ENCODE data around the gene NRG3. TPM values are rescaled to one million over a fixed set of nuclear protein-coding genes. Genes with fewer than 3 reads are reported as not detected.

The NRG3 gene
- total and polyA plus RNA-seq, 2 of the 4 experiments (the other 2 are of a cell fraction): not detected

- H4K20me1 ChIP-seq (ENCODE audit: insufficient read depth, low read length): no peaks in the 10 kb centered on the region
- no TSS peak for BruUV-seq (replicated peaks)
- dilution Hi-C loops (cut with HindIII; ENCODE audit: low sequenced_read_pairs, unreplicated experiment): no loop called here
- H2AFZ ChIP-seq (replicated peaks; ENCODE audit: low read length, poor library complexity): no peak overlapping the region
- H2BK15ac ChIP-seq (ENCODE audit: low read depth, low read length): no peak overlapping the region
- no peaks in the 10 kb centered on the region for H3K79me1 ChIP-seq (ENCODE audit: low read depth in 1 of 2, low read length in 2 of 2)
- H3K27ac ChIP-seq (ENCODE audit: insufficient read depth, low read length): no peak overlapping the region
- no peak overlapping the region for H2AK9ac ChIP-seq (replicated peaks; ENCODE audit: low read depth, low read length, poor library complexity)
- H3K4ac ChIP-seq (ENCODE audit: low read depth, low read length): no peak overlapping the region
- ChIA-PET CTCF (no interaction called here), POLR2A (ENCODE audit: unreplicated experiment) (no interaction called here)
- H3K4me3 ChIP-seq (ENCODE audit: insufficient read depth, low read depth, low read length): no peak overlapping the region
- DNase-seq (no peak), ATAC-seq (ENCODE audit: low read depth) (no peak)
- TF ChIP-seq MAZ (IDR thresholded peaks at IDR 0.05; ENCODE audit: borderline replicate concordance, low read depth, low read length) (no peak), NFE2L2 (IDR thresholded peaks at IDR 0.05; ENCODE audit: low read depth, low read length) (no peak), FOS (IDR thresholded peaks at IDR 0.05; ENCODE audit: low read depth, low read length) (no peak), RAD21 (IDR thresholded peaks at IDR 0.05; ENCODE audit: low read length) (no peak)
- H3K18ac ChIP-seq (ENCODE audit: low read depth, low read length): no peak overlapping the region
- in situ Hi-C loops (cut with MboI; ENCODE audit: low sequenced_read_pairs): no loop called here
- no peak overlapping the region for H2BK120ac ChIP-seq (ENCODE audit: low read depth, low read length)
- WGBS, 2 experiments (ENCODE audit: extremely low coverage in 2 of 2, insufficient read length in 1 of 2): no CpG with 5 or more reads among the region's 2 CpGs
- no peak overlapping the region for H2AK5ac ChIP-seq (ENCODE audit: low read depth, low read length)
- no peak overlapping the region for H3K23ac ChIP-seq (ENCODE audit: low read depth, low read length)
- no peaks in the 10 kb centered on the region for H3K9me1 ChIP-seq (ENCODE audit: insufficient read depth, low read length)
- no peaks in the 10 kb centered on the region for H3K36me3 ChIP-seq (ENCODE audit: control insufficient read depth, insufficient read depth, low read length)
- no peak overlapping the region for H4K91ac ChIP-seq (ENCODE audit: insufficient read depth, low read depth, low read length)
- no peak overlapping the region for H3K4me2 ChIP-seq (ENCODE audit: low read depth, low read length)
- no peak overlapping the region for H3K56ac ChIP-seq (ENCODE audit: extremely low read depth, insufficient read depth, low read length)
- H2BK5ac ChIP-seq (ENCODE audit: low read depth, low read length, poor library complexity, severe bottlenecking): no peak overlapping the region
- H3K9me3 ChIP-seq (ENCODE audit: control insufficient read depth, insufficient read depth, low read length): peaks cover 6% of the 10 kb centered on the region
- H4K5ac ChIP-seq (ENCODE audit: low read depth, low read length): no peak overlapping the region
- H2BK20ac ChIP-seq (ENCODE audit: low read depth, low read length): no peak overlapping the region
- no peak overlapping the region for H4K8ac ChIP-seq (ENCODE audit: low read depth in 2 of 2, low read length in 2 of 2)
- intact Hi-C loops (cut with micrococcal nuclease): no loop called here
- no peak overlapping the region for H3K14ac ChIP-seq (replicated peaks; ENCODE audit: low read depth, low read length)
- no peak overlapping the region for H3K9ac ChIP-seq (ENCODE audit: low read depth, low read length)
- H3K4me1 ChIP-seq (ENCODE audit: control insufficient read depth, insufficient read depth, low read length): no peaks in the 10 kb centered on the region
- no peaks in the 10 kb centered on the region for H3K27me3 ChIP-seq (ENCODE audit: control insufficient read depth, insufficient read depth, low read length)
These were observed 69.6 kb downstream of the NRG3 start for GRCh38 chr10:81944609-81945008.

Measured in IMR-90 (cell line).